ENCODE measurements around the gene SMYD3. TPM values are rescaled to one million over a fixed set of nuclear protein-coding genes. Genes with fewer than 3 reads are reported as not detected.
A peak's percentile ranks its signal among the peaks of the same experiment; 100 is the strongest.

SMYD3 gene
- total RNA-seq, 1 experiment from 2014 or later = 25.5 TPM

DNA sequence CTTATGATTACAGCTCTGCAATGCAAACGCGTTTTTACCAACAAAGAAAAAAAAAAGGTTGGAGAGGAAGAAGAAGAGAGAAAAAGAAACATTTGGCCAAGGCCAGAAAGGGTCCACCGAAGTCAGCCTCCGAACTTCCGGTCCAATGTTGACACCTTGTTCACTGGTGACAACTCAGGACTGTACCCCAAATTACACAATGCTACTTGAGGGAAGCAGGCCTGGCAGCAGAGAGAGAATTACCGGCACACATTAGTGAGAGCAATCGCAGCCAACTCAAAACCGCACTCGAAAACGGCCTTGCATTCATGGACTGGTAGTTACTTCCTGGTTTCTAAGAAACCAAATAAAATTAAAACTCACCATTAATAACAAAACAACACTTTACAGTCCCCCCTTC lies 699.8 kb downstream of the SMYD3 start:
- no peak overlapping the region for H2AK5ac ChIP-seq (ENCODE audit: insufficient read length, low read length)
- no peak overlapping the region for H4K8ac ChIP-seq (replicated peaks; ENCODE audit: insufficient read length, low read depth, low read length)
- H3K18ac ChIP-seq (ENCODE audit: insufficient read length, low read depth, low read length) = peak overlapping the region; percentile 42
- H3K4ac ChIP-seq (ENCODE audit: low read depth, low read length) = no peak overlapping the region
- Mint-ChIP-seq H3K27me3 (ENCODE audit: low read depth) (peaks cover 10% of the 10 kb centered on the region), H3K4me3 (no peak overlapping the region), H3K36me3 (ENCODE audit: insufficient read depth in 1 of 3, low read depth in 3 of 3) (no peaks in the 10 kb centered on the region), H3K4me1 (peaks cover 21 to 22% of the 10 kb centered on the region in 2 experiments), H3K27ac (0 out of 7 replicates have a peak overlapping the region, but pooled peaks of 1 of the 3 experiments have one; percentile 53), H3K9me3 (no peaks in the 10 kb centered on the region)
- H3K4me2 ChIP-seq (ENCODE audit: insufficient read depth, insufficient read length, low read length) = no peak overlapping the region
- no peak overlapping the region for H3T11ph ChIP-seq (ENCODE audit: low read length)
- no peaks in the 10 kb centered on the region; the same call in 1 of the 2 replicates for H3K4me1 ChIP-seq (ENCODE audit: insufficient read depth, low read length)
- no peaks in the 10 kb centered on the region for H3K9me3 ChIP-seq (ENCODE audit: control insufficient read depth, low read depth, low read length)
- H3K27me3 ChIP-seq (ENCODE audit: insufficient read depth, low read length) = no peaks in the 10 kb centered on the region
- H4K5ac ChIP-seq (ENCODE audit: insufficient read length, low read depth, low read length) = no peak overlapping the region
- DNase-seq = no peak
- H3K23ac ChIP-seq (ENCODE audit: insufficient read length, low read depth, low read length) = no peak overlapping the region
- no peak overlapping the region for H2AFZ ChIP-seq (ENCODE audit: low read length)
- no peaks in the 10 kb centered on the region for H3K79me1 ChIP-seq (ENCODE audit: insufficient read depth, low read depth, low read length, poor library complexity, severe bottlenecking)
- H3K23me2 ChIP-seq (ENCODE audit: insufficient read length, low read depth, low read length, poor library complexity, severe bottlenecking) = no peaks in the 10 kb centered on the region
- no peaks in the 10 kb centered on the region for H3K79me2 ChIP-seq (ENCODE audit: insufficient read depth, low read length)
- no peak overlapping the region for H2BK5ac ChIP-seq (ENCODE audit: insufficient read length, low read length)
- H4K91ac ChIP-seq (ENCODE audit: insufficient read length, low read depth, low read length) = no peak overlapping the region
- H2BK15ac ChIP-seq (ENCODE audit: low read depth, low read length) = no peak overlapping the region
- H2BK120ac ChIP-seq (ENCODE audit: low read depth, low read length, poor library complexity, severe bottlenecking) = no peak overlapping the region
- H3K27ac ChIP-seq (ENCODE audit: insufficient read length, low read depth, low read length) = no peak overlapping the region
- no CpG with 5 or more reads among the region's 10 CpGs for WGBS (ENCODE audit: extremely low coverage, insufficient read length, low lambda C conversion rate)
- H4K20me1 ChIP-seq (ENCODE audit: control insufficient read depth, insufficient read depth, insufficient read length) = no peaks in the 10 kb centered on the region
- H2BK12ac ChIP-seq (ENCODE audit: insufficient read length, low read depth, low read length) = no peak overlapping the region
- no peak overlapping the region for H2BK20ac ChIP-seq (ENCODE audit: low read depth, low read length, poor library complexity, severe bottlenecking)
- no peak overlapping the region for H3K9ac ChIP-seq (ENCODE audit: extremely low read depth, insufficient read length, low read length)
- H3K14ac ChIP-seq (ENCODE audit: insufficient read depth, low read length) = no peak overlapping the region
- TF ChIP-seq, protein P1, sequence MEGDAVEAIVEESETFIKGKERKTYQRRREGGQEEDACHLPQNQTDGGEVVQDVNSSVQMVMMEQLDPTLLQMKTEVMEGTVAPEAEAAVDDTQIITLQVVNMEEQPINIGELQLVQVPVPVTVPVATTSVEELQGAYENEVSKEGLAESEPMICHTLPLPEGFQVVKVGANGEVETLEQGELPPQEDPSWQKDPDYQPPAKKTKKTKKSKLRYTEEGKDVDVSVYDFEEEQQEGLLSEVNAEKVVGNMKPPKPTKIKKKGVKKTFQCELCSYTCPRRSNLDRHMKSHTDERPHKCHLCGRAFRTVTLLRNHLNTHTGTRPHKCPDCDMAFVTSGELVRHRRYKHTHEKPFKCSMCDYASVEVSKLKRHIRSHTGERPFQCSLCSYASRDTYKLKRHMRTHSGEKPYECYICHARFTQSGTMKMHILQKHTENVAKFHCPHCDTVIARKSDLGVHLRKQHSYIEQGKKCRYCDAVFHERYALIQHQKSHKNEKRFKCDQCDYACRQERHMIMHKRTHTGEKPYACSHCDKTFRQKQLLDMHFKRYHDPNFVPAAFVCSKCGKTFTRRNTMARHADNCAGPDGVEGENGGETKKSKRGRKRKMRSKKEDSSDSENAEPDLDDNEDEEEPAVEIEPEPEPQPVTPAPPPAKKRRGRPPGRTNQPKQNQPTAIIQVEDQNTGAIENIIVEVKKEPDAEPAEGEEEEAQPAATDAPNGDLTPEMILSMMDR (conservative IDR thresholded peaks at IDR 0.05) = no peak
- no peak overlapping the region for H3K56ac ChIP-seq (ENCODE audit: insufficient read length, low read depth, low read length)

Measured in H9 (cell line).